ENCODE data around the gene EGR4. TPM values are rescaled to one million over a fixed set of nuclear protein-coding genes. Genes with fewer than 3 reads are reported as not detected.

Gene EGR4
- total and polyA plus RNA-seq, 2 donors (not counting 1 experiment from before 2014, with no cell fraction given), result 0.30 to 2.7 TPM

DNA sequence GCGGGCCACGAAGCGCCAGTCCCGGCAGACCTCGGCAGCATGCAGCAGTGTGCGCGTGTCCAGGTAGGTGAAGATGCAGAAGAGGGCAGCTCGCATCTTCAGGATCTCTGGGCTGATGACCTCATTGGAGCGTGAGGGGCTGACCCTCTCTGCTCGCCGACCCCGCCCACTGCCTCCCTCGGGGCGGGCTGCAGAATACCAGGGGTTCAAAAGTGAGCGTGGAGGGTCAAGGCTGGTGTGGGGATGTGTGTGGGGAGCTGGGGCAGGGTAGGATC lies 29.1 kb downstream of the EGR4 start:
- WGBS (ENCODE audit: insufficient coverage), result 95% methylated on average over 14 of the region's 15 CpGs
- no peak overlapping the region for H3K27ac Mint-ChIP-seq
- no peaks in the 10 kb centered on the region for H3K9me3 Mint-ChIP-seq (ENCODE audit: insufficient read depth)
- H3K79me2 ChIP-seq (ENCODE audit: control insufficient read depth, insufficient read depth, low read length), result peaks cover 24% of the 10 kb centered on the region
- ATAC-seq (ENCODE audit: low read depth) (no peak), DNase-seq (no peak)
- no peak overlapping the region for H2AFZ ChIP-seq (ENCODE audit: insufficient read depth, low read depth, low read length, poor library complexity, severe bottlenecking)
- CTCF ChIA-PET, result no interaction called here
- H3K4me1 Mint-ChIP-seq, result peaks cover 14% of the 10 kb centered on the region
- peaks cover 5% of the 10 kb centered on the region for H4K20me1 ChIP-seq (ENCODE audit: control insufficient read depth, insufficient read depth, low read length, poor library complexity, severe bottlenecking)
- H3K9ac ChIP-seq (ENCODE audit: low read length), result no peak overlapping the region
- TF ChIP-seq EZH2 (IDR thresholded peaks at IDR 0.05; ENCODE audit: borderline replicate concordance, insufficient read depth, low read depth, low read length, poor library complexity, severe bottlenecking), result no peak
- TF ChIP-seq, protein P1, sequence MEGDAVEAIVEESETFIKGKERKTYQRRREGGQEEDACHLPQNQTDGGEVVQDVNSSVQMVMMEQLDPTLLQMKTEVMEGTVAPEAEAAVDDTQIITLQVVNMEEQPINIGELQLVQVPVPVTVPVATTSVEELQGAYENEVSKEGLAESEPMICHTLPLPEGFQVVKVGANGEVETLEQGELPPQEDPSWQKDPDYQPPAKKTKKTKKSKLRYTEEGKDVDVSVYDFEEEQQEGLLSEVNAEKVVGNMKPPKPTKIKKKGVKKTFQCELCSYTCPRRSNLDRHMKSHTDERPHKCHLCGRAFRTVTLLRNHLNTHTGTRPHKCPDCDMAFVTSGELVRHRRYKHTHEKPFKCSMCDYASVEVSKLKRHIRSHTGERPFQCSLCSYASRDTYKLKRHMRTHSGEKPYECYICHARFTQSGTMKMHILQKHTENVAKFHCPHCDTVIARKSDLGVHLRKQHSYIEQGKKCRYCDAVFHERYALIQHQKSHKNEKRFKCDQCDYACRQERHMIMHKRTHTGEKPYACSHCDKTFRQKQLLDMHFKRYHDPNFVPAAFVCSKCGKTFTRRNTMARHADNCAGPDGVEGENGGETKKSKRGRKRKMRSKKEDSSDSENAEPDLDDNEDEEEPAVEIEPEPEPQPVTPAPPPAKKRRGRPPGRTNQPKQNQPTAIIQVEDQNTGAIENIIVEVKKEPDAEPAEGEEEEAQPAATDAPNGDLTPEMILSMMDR (IDR thresholded peaks at IDR 0.05), result no peak
- H3K27me3 Mint-ChIP-seq, result no peaks in the 10 kb centered on the region
- peaks cover 0 to 19% of the 10 kb centered on the region in 2 experiments for H3K36me3 ChIP-seq (replicated peaks in 1 of 2; ENCODE audit: control extremely low read depth in 1 of 2, control insufficient read depth in 1 of 2, extremely low read depth in 1 of 2, insufficient read depth in 2 of 2, low read length in 1 of 2)
- no peaks in the 10 kb centered on the region for H3K27me3 ChIP-seq (replicated peaks in 1 of 4; ENCODE audit: control extremely low read depth in 1 of 4, control insufficient read depth in 3 of 4, insufficient read depth in 4 of 4, low read length in 3 of 4)
- no peak overlapping the region for H3K27ac ChIP-seq (ENCODE audit: low read length in 2 of 2)
- H3K9me3 ChIP-seq (ENCODE audit: control extremely low read depth in 1 of 3, control insufficient read depth in 2 of 3, insufficient read depth in 1 of 3, low read length in 2 of 3), result no peaks in the 10 kb centered on the region
- no peak overlapping the region for H3K4me3 Mint-ChIP-seq
- POLR2A ChIA-PET, result no interaction called here
- H3K4me2 ChIP-seq (replicated peaks; ENCODE audit: low read depth, low read length, poor library complexity, severe bottlenecking), result no peak overlapping the region
- intact Hi-C loops (cut with micrococcal nuclease), result no loop called here
- no peaks in the 10 kb centered on the region for H3K4me1 ChIP-seq (ENCODE audit: control insufficient read depth in 2 of 2, insufficient read depth in 2 of 2, low read length in 2 of 2)
- no peak overlapping the region for H3K4me3 ChIP-seq (ENCODE audit: control extremely low read depth in 1 of 5, extremely low read depth in 1 of 5, insufficient read depth in 1 of 5, low read depth in 2 of 5, low read length in 4 of 5)

DNA sequence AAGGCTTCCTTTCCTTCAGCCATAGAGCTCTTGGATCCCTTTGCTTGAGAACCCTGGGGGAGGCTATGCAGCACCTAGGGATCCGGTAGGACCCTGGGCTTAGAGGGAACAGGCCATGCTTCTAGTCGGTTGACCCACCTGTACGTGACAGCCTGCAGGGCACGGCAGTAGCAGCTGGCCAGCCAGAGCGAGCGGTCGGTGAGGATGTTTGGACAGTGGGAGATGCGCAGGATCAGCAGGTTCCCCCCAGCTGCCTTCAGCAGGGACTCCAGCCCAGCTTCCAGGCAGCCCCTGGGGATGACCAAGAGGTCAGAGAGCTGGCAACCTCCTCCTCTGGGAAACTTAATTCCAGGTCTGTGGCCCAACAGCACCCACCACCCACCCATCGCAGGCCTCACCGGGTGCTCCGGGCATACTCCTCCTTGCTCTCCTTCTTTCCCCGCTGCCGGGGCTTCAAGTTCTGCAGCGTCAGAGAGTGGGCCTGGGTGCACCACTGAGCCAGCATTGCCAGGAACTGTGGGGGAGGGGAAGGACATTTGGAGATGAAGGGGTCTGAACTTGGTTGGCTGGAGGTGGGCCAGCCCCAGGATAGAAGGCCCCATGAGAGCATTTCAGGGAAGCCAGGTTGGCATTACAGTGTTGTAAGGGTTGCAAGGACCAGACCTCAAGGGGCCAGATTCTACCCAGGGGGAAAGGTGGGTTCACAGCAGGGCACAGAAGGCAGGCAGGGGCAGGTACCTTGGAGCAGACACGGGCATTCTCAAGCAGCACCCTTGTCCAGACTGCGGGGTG lies 29.6 kb downstream of the EGR4 start:
- POLR2A ChIA-PET, result no interaction called here
- peaks cover 0 to 25% of the 10 kb centered on the region in 2 experiments for H3K36me3 ChIP-seq (replicated peaks in 1 of 2; ENCODE audit: control extremely low read depth in 1 of 2, control insufficient read depth in 1 of 2, extremely low read depth in 1 of 2, insufficient read depth in 2 of 2, low read length in 1 of 2)

More for the DNA sequence above, 29.6 kb downstream of the EGR4 start:
- H3K4me1 ChIP-seq (ENCODE audit: control insufficient read depth in 2 of 2, insufficient read depth in 2 of 2, low read length in 2 of 2), result no peaks in the 10 kb centered on the region
- ATAC-seq (ENCODE audit: low read depth), result no peak
- peaks cover 3% of the 10 kb centered on the region for H4K20me1 ChIP-seq (ENCODE audit: control insufficient read depth, insufficient read depth, low read length, poor library complexity, severe bottlenecking)
- no peaks in the 10 kb centered on the region for H3K9me3 ChIP-seq (ENCODE audit: control extremely low read depth in 1 of 3, control insufficient read depth in 2 of 3, insufficient read depth in 1 of 3, low read length in 2 of 3)
- H3K27me3 ChIP-seq (replicated peaks in 1 of 4; ENCODE audit: control extremely low read depth in 1 of 4, control insufficient read depth in 3 of 4, insufficient read depth in 4 of 4, low read length in 3 of 4), result no peaks in the 10 kb centered on the region
- no peak overlapping the region for H3K9ac ChIP-seq (ENCODE audit: low read length)
- CTCF ChIA-PET, result no interaction called here
- no peak overlapping the region for H3K4me2 ChIP-seq (replicated peaks; ENCODE audit: low read depth, low read length, poor library complexity, severe bottlenecking)
- Mint-ChIP-seq H3K9me3 (ENCODE audit: insufficient read depth) (no peaks in the 10 kb centered on the region), H3K27me3 (no peaks in the 10 kb centered on the region), H3K4me1 (peaks cover 14% of the 10 kb centered on the region), H3K27ac (no peak overlapping the region), H3K4me3 (no peak overlapping the region)
- H3K4me3 ChIP-seq (ENCODE audit: control extremely low read depth in 1 of 5, extremely low read depth in 1 of 5, insufficient read depth in 1 of 5, low read depth in 2 of 5, low read length in 4 of 5), result no peak overlapping the region
- no peak overlapping the region for H3K27ac ChIP-seq (ENCODE audit: low read length in 2 of 2)
- intact Hi-C loops (cut with micrococcal nuclease), result no loop called here
- peaks cover 22% of the 10 kb centered on the region for H3K79me2 ChIP-seq (ENCODE audit: control insufficient read depth, insufficient read depth, low read length)
- H2AFZ ChIP-seq (ENCODE audit: insufficient read depth, low read depth, low read length, poor library complexity, severe bottlenecking), result no peak overlapping the region
- TF ChIP-seq, protein P1 (IDR thresholded peaks at IDR 0.05), result no peak
- TF ChIP-seq EZH2 (IDR thresholded peaks at IDR 0.05; ENCODE audit: borderline replicate concordance, insufficient read depth, low read depth, low read length, poor library complexity, severe bottlenecking), result no peak
- DNase-seq, result no peak
- WGBS (ENCODE audit: insufficient coverage), result 98% methylated on average over 16 of the region's 16 CpGs

Data from B cell (primary cell).